ENCODE measurements around the gene UCP2. TPM values are rescaled to one million over a fixed set of nuclear protein-coding genes. Genes with fewer than 3 reads are reported as not detected.

UCP2 gene
- total and polyA plus RNA-seq, 9 of the 15 experiments (the other 6 are each of a cell fraction or from before 2014, with no cell fraction given) = 19.2 to 216 (median 87.9) TPM

GRCh38 chr11:73942010-73942409 is 40.6 kb downstream of the UCP2 start (continued):
- TF ChIP-seq ZNF639 (CRISPR knock-in tag; conservative IDR thresholded peaks at IDR 0.05 in 1 of 2, IDR thresholded peaks at IDR 0.05 in 1 of 2) (no peak), FOXM1 (IDR thresholded peaks at IDR 0.05; ENCODE audit: low read depth) (peak; percentile 46; the same call in 1 of the 2 replicates), FOXM1 (CRISPR knock-in tag; IDR thresholded peaks at IDR 0.05; ENCODE audit: low read depth) (no peak), AFF1 (IDR thresholded peaks at IDR 0.05; ENCODE audit: low read depth in 1 of 2, partially characterized antibody in 2 of 2) (no peak), ESRRA (IDR thresholded peaks at IDR 0.05; ENCODE audit: borderline replicate concordance, low read depth) (no peak), JUNB (CRISPR knock-in tag; conservative IDR thresholded peaks at IDR 0.05) (no peak), NR4A1 (CRISPR knock-in tag; IDR thresholded peaks at IDR 0.05) (no peak), NR4A1 (tag; IDR thresholded peaks at IDR 0.05) (no peak), NR2F6 (CRISPR knock-in tag; IDR thresholded peaks at IDR 0.05) (no peak), CXXC5 (CRISPR knock-in tag; IDR thresholded peaks at IDR 0.05) (peak; percentile 42), TAF9B (IDR thresholded peaks at IDR 0.05; ENCODE audit: partially characterized antibody) (no peak), MCM2 (IDR thresholded peaks at IDR 0.05; ENCODE audit: low read depth) (no peak), EP300 (IDR thresholded peaks at IDR 0.05; ENCODE audit: low read length) (peak; percentile 43; the same call in 1 of the 2 replicates), RREB1 (CRISPR knock-in tag; IDR thresholded peaks at IDR 0.05) (no peak), RBM39 (optimal IDR thresholded peaks at IDR 0.05; ENCODE audit: low read depth, low read length) (no peak), SMAD4 (CRISPR knock-in tag; conservative IDR thresholded peaks at IDR 0.05) (peak; percentile 48; the same call in 1 of the 2 replicates)

All from K562 (cell line).